ENCODE results near the gene IFNA10.
"Not testable (repeated sequence)": the region's sequence is repeated elsewhere in the genome, so short reads cannot be mapped to it uniquely, and the experiment has no call there.

IFNA10 gene

DNA sequence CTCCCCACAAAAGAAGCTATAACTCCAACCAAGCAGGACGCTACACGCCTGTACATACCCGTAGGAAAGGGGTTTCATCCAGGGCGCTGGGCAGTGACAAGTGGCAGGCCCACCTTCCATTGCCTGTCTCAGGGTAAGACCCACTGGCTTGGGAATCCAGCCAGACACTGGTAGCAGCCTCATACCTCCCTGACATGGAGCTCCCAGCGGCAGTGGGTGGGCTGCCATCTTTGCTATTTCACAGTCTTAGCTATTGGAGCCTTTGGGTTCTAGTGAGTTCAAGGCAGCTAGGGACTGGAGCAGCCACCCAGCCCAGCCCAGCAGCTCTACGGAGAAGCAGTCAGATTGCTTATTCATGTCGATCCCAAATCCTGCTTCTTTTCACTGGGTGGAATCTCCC is 3.4 kb upstream of the IFNA10 start:
- peak; percentile 55 for DNase-seq (ENCODE audit: low spot score)
- H3K27ac ChIP-seq: no peak overlapping the region
- no peak overlapping the region for H3K4me3 ChIP-seq
- TF ChIP-seq, protein P1, sequence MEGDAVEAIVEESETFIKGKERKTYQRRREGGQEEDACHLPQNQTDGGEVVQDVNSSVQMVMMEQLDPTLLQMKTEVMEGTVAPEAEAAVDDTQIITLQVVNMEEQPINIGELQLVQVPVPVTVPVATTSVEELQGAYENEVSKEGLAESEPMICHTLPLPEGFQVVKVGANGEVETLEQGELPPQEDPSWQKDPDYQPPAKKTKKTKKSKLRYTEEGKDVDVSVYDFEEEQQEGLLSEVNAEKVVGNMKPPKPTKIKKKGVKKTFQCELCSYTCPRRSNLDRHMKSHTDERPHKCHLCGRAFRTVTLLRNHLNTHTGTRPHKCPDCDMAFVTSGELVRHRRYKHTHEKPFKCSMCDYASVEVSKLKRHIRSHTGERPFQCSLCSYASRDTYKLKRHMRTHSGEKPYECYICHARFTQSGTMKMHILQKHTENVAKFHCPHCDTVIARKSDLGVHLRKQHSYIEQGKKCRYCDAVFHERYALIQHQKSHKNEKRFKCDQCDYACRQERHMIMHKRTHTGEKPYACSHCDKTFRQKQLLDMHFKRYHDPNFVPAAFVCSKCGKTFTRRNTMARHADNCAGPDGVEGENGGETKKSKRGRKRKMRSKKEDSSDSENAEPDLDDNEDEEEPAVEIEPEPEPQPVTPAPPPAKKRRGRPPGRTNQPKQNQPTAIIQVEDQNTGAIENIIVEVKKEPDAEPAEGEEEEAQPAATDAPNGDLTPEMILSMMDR (IDR thresholded peaks at IDR 0.05): no peak

DNA sequence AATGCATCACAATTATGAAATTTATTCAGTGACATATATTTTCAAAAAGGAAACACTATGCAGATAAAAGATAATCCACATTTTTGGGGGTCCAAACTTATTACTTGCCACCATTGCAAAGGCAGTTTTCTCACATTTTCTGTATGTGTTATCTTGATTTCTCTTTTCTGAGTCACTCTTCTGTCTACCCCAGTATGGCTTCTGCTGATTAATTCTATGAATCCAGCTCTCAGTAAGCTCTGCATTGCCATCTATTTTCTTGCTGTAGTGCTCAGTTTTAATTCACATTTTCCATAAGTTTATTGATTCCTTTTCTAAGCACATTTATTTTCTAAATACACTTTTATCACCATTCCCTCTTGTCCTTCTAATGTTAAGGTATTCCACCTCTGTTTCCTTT is 1.7 kb downstream of the IFNA10 start:
- H3K27ac ChIP-seq: no peak overlapping the region
- TF ChIP-seq, protein P1 (IDR thresholded peaks at IDR 0.05): no peak
- no peak overlapping the region for H3K4me3 ChIP-seq
- no peak for DNase-seq (ENCODE audit: low spot score)

DNA sequence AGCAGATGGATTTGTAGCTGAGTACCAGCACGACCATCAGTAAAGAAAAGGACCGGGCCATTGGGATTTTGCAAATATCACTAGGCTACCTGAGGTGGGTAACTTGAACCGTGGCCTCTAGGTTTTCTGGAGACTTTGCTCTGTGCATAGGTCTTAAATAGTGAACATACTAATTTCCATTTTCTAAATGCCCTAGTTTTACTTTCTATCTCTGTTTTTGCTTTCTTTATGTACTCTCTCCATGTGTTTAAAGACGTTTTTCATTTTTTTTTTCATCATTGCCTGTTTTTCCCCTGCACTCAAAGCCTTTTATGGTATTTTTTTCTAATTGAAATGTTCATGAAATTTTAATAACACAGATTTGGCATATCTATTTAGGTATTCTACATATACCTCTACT is 4.8 kb downstream of the IFNA10 start, which contains the start of gene IFNA7:
IFNA7 (minus strand) TSS at position 101 of the 400 bp plus-strand sequence; CDS start at position 61, 40 bp downstream.
- H3K4me3 ChIP-seq; H3K27ac ChIP-seq; DNase-seq (ENCODE audit: low spot score): not testable (repeated sequence)

- not testable (repeated sequence) for H3K27ac ChIP-seq; H3K4me3 ChIP-seq; DNase-seq (ENCODE audit: low spot score)
- TF ChIP-seq, protein P1 (IDR thresholded peaks at IDR 0.05): peak; percentile 26
These were observed 11.8 kb downstream of the IFNA10 start for GRCh38 chr9:21194867-21195776.

GRCh38 chr9:21187487-21187886 is 19.5 kb downstream of the IFNA10 start, which contains the start of gene IFNA4:
Gene IFNA4 (minus strand): TSS chr9:21187587. CDS start chr9:21187531, 56 bp downstream.
- H3K4me3 ChIP-seq; H3K27ac ChIP-seq; DNase-seq (ENCODE audit: low spot score): not testable (repeated sequence)

DNA sequence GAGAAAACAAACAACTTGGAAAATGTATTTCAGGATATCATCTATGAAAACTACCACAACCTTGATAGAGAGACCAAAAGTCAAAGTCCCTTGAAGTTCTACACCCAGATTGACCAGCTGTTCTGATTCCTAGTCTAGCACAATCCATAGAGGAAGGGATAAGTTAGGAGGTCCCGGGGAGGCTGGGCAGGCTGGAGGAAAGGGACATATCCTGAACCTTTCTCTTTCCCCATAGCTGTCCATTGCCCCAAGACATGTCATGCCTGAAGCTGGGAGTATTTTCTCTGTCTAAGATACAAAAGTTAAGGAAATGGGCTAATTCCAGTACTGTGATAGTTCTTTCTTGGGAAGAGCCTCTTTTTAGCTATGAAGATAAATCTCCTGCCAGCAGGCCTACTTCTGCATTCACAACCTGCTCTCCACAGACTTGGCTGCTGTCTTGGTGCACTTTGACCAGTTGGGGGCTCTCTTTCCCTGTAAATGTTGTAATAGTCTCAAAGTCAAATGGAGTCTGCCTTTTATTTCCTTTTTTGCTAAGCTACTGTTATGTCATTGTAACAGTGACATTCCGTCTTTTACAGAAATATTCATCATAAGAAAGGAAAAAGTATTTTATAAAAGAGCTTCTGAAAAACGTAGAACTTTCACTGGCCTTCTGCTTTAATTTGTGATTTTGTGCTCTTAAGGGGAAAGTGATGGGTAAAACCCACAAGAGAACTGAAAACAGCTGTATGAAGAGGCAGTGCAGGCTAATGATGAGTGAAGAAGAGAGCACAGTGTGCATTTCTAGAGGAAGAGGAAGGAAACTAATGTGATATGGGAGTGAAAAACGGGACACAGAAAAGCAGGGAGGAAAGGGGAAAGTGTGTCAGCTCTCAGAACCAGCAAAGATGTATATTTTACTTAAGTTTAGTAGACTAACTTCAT is 23.9 kb downstream of the IFNA10 start:
- not testable (repeated sequence) for H3K4me3 ChIP-seq; H3K27ac ChIP-seq; DNase-seq (ENCODE audit: low spot score)

GRCh38 chr9:21174671-21175070 is 32.3 kb downstream of the IFNA10 start:
- Histone ChIP-seq H3K4me3 (no peak overlapping the region), H3K27ac (no peak overlapping the region)
- no peak for DNase-seq (ENCODE audit: low spot score)
- TF ChIP-seq, protein P1 (IDR thresholded peaks at IDR 0.05): no peak

GRCh38 chr9:21172156-21172555 is 34.8 kb downstream of the IFNA10 start:
- H3K4me3 ChIP-seq: no peak overlapping the region
- H3K27ac ChIP-seq: no peak overlapping the region
- TF ChIP-seq, protein P1 (IDR thresholded peaks at IDR 0.05): no peak
- no peak for DNase-seq (ENCODE audit: low spot score)

Data from coronary artery (tissue), 2 donors.